PFSK-1 (cell line): Measurements from ENCODE around the gene EXOC6.

Source experiments
- FOXP2 ChIP-seq: optimal IDR thresholded peaks from 2 replicates; pipeline ENCODE3; 2011; ENCODE audit warnings: borderline replicate concordance, control low read depth, inconsistent platforms; ENCODE audit not compliant: insufficient read depth; ENCODE audit errors: extremely low read length, extremely low read depth
- POLR2AphosphoS5 ChIP-seq: IDR thresholded peaks from 2 replicates; pipeline ENCODE4 v1.6.1; 2012; ENCODE audit warnings: low read depth, mild to moderate bottlenecking, control low read depth, low read length, moderate library complexity
- REST ChIP-seq, 2 experiments: IDR thresholded peaks; 2 replicates each; pipeline versions ENCODE4 v1.6.1 to v1.8.0; 2011 to 2012; ENCODE audit warnings: low read depth in 2 of 2, low read length in 2 of 2, control low read depth in 1 of 2, inconsistent platforms in 1 of 2, mild to moderate bottlenecking in 1 of 2, moderate library complexity in 1 of 2; ENCODE audit not compliant: insufficient read depth in 1 of 2
- SIN3A ChIP-seq: IDR thresholded peaks from 2 replicates; pipeline ENCODE4 v1.6.1; 2012; ENCODE audit warnings: mild to moderate bottlenecking, low read length, moderate library complexity, borderline replicate concordance; ENCODE audit not compliant: insufficient read depth
- TAF1 ChIP-seq: IDR thresholded peaks from 2 replicates; pipeline ENCODE4 v1.6.1; 2012; ENCODE audit warnings: low read length, control low read depth, borderline replicate concordance; ENCODE audit not compliant: insufficient read depth

Gene EXOC6

GRCh38 chr10:93039110-93039509 lies 190.8 kb downstream of the EXOC6 start:
- TF ChIP-seq FOXP2, result no peak
- no peak for TF ChIP-seq TAF1
- no peak for TF ChIP-seq POLR2AphosphoS5
- TF ChIP-seq SIN3A, result no peak
- no peak for TF ChIP-seq REST (IDR thresholded peaks at IDR 0.05; ENCODE audit: insufficient read depth in 1 of 2, low read depth in 2 of 2, low read length in 2 of 2)

DNA sequence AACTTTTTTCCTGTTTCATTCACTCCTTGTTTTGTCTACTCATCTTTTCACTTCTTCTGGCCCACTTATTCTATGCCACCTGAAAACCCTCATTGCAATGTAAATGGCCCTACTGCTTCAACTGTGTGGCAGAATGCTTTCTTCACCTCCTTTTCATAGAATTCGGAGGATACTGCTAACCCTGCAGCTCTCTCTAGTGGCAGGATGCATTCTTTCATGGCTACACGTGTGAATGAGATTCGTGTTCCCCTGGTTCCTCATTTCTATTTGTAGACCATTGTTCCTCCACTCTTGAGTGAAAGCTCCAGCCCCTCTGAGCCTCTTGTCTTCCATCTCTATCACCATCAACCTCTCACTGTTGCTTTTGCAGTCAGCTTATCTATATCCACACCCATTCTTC lies 191.4 kb downstream of the EXOC6 start:
- TF ChIP-seq SIN3A (no peak), TAF1 (no peak), POLR2AphosphoS5 (no peak), FOXP2 (no peak), REST (IDR thresholded peaks at IDR 0.05; ENCODE audit: insufficient read depth in 1 of 2, low read depth in 2 of 2, low read length in 2 of 2) (no peak)

- TF ChIP-seq FOXP2, result no peak
- TF ChIP-seq POLR2AphosphoS5, result no peak
- TF ChIP-seq TAF1, result no peak
- no peak for TF ChIP-seq SIN3A
- no peak for TF ChIP-seq REST (IDR thresholded peaks at IDR 0.05; ENCODE audit: insufficient read depth in 1 of 2, low read depth in 2 of 2, low read length in 2 of 2)
These were observed 206.2 kb downstream of the EXOC6 start for GRCh38 chr10:93054486-93054885.

DNA sequence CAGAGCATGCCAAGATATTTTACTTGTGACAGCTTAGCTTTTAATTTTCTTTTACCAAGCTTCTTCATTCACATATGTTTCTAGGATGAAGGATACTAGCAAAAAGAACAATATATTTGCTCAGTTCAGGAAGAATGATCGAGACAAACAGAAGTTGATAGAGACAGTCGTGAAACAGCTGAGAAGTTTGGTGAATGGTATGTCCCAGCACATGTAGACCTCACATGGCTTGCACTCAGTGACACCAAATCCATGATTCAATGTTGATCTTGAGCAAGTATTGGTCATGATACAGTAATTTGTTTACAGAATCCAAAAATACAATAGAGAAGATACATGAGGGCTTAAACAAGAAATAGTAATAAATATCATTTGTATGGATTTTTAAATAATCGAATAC lies 209.8 kb downstream of the EXOC6 start:
- TF ChIP-seq REST (IDR thresholded peaks at IDR 0.05; ENCODE audit: insufficient read depth in 1 of 2, low read depth in 2 of 2, low read length in 2 of 2) (no peak), TAF1 (no peak), POLR2AphosphoS5 (no peak), FOXP2 (no peak), SIN3A (no peak)
